CD4-positive, CD25-positive, alpha-beta regulatory T cell (primary cell): Measurements from ENCODE around the gene EMC9. TPM values are rescaled to one million over a fixed set of nuclear protein-coding genes. Genes with fewer than 3 reads are reported as not detected.

Experiments used
- ATAC-seq, 2 donors: fragments of 150-1000 bp; cut with Tn5 transposase; one replicate each; pipeline ENCODE4 v1.10.0; 2021; ENCODE audit warnings: low read depth in 2 of 2, moderate number of reproducible peaks in 2 of 2, moderate library complexity in 1 of 2
- DNase-seq, 3 donors: peaks; one replicate each; pipeline versions ENCODE4 v3.0.0 to v3.0.0-alpha.2; 2012 to 2022; ENCODE audit warnings: mixed read lengths in 1 of 3
- H3K27ac ChIP-seq: one replicate; pipeline ENCODE4 v1.7.0; 2013; ENCODE audit warnings: mild to moderate bottlenecking, low read length; ENCODE audit not compliant: insufficient read depth, poor library complexity, severe bottlenecking
- H3K27me3 ChIP-seq: one replicate; pipeline ENCODE4 v1.7.0; 2013; ENCODE audit warnings: low read length; ENCODE audit not compliant: control insufficient read depth, insufficient read depth
- H3K36me3 ChIP-seq: one replicate; pipeline ENCODE4 v1.7.0; 2013; ENCODE audit warnings: mild to moderate bottlenecking, low read length, moderate library complexity; ENCODE audit not compliant: control insufficient read depth, insufficient read depth
- H3K4me1 ChIP-seq: 2 replicates; pipeline ENCODE4 v1.7.0; 2013; ENCODE audit warnings: mild to moderate bottlenecking, low read length; ENCODE audit not compliant: insufficient read depth, control insufficient read depth, poor library complexity, severe bottlenecking
- H3K4me3 ChIP-seq: one replicate; pipeline ENCODE4 v1.7.0; 2013; ENCODE audit warnings: low read depth, mild to moderate bottlenecking, low read length, moderate library complexity
- H3K9me3 ChIP-seq, 2 experiments: 1 replicate in 1 of 2; 2 replicates in 1 of 2; pipeline ENCODE4 v1.7.0; 2013; ENCODE audit warnings: low read length in 2 of 2, mild to moderate bottlenecking in 1 of 2, moderate library complexity in 1 of 2; ENCODE audit not compliant: control insufficient read depth in 2 of 2
- H3K27ac Mint-ChIP-seq, 3 donors: one replicate each; pipeline ENCODE4 v1.8.0; 2020 to 2022; ENCODE audit warnings: mild to moderate bottlenecking in 3 of 3, mixed read lengths in 3 of 3, moderate library complexity in 2 of 3
- H3K27me3 Mint-ChIP-seq: one replicate; pipeline ENCODE4 v1.8.0; 2022; ENCODE audit warnings: mild to moderate bottlenecking, mixed read lengths
- H3K36me3 Mint-ChIP-seq: one replicate; pipeline ENCODE4 v1.8.0; 2020; ENCODE audit warnings: mixed read lengths
- H3K4me1 Mint-ChIP-seq, 4 donors: one replicate each; pipeline ENCODE4 v1.8.0; 2020 to 2022; ENCODE audit warnings: mixed read lengths in 4 of 4, mild to moderate bottlenecking in 1 of 4
- H3K4me3 Mint-ChIP-seq, 4 donors: one replicate each; pipeline ENCODE4 v1.8.0; 2020 to 2022; ENCODE audit warnings: mild to moderate bottlenecking in 4 of 4, mixed read lengths in 4 of 4, moderate library complexity in 3 of 4
- H3K9me3 Mint-ChIP-seq, 7 donors: one replicate each; pipeline ENCODE4 v1.8.0; 2020 to 2022; ENCODE audit warnings: mixed read lengths in 7 of 7, mild to moderate bottlenecking in 3 of 7, moderate library complexity in 2 of 7
- polyA plus RNA-seq, 4 donors: library from polyadenylated mRNA; unstranded; fragments of 300-500 nt; fragmentation: Illumina TruSeq; gene quantifications; one replicate each; pipeline ENCODE4 v1.2.3, GENCODE V29; 2021
- total RNA-seq: library from RNA; stranded (reverse); gene quantifications from one replicate; pipeline ENCODE4 v1.2.3, GENCODE V29; 2022

EMC9 gene
- total and polyA plus RNA-seq, 5 donors from 2014 or later, result 10.7 to 22.5 (median 11.7) TPM

- peak overlapping the region; percentile 96 for H3K4me3 ChIP-seq
- no peaks in the 10 kb centered on the region for H3K27me3 ChIP-seq
- ATAC-seq (no peak), DNase-seq (peak in 1 of 3 donors; percentile 43)
- peak overlapping the region; percentile 92 for H3K27ac ChIP-seq
- Mint-ChIP-seq H3K4me3 (peak overlapping the region; percentile 98 to 100 (median 100)), H3K36me3 (peaks cover 12% of the 10 kb centered on the region), H3K27ac (peak overlapping the region; percentile 92 to 98 (median 97)), H3K4me1 (peaks cover 0 to 77% (median 45%) of the 10 kb centered on the region in 4 donors), H3K9me3 (no peaks in the 10 kb centered on the region), H3K27me3 (no peaks in the 10 kb centered on the region)
- H3K36me3 ChIP-seq, result peaks cover 31% of the 10 kb centered on the region
- H3K4me1 ChIP-seq, result peaks cover 55% of the 10 kb centered on the region
- no peaks in the 10 kb centered on the region for H3K9me3 ChIP-seq
These were observed 4.5 kb upstream of the EMC9 start for GRCh38 chr14:24145690-24146452.

GRCh38 chr14:24145219-24145618 lies 3.8 kb upstream of the EMC9 start:
- Mint-ChIP-seq H3K27me3 (no peaks in the 10 kb centered on the region), H3K36me3 (peaks cover 8% of the 10 kb centered on the region), H3K4me3 (peak overlapping the region; percentile 98 to 100 (median 100)), H3K4me1 (peaks cover 0 to 76% (median 40%) of the 10 kb centered on the region in 4 donors), H3K9me3 (no peaks in the 10 kb centered on the region), H3K27ac (peak overlapping the region; percentile 55 to 98 (median 90))
- H3K27ac ChIP-seq, result peak overlapping the region; percentile 92
- peaks cover 24% of the 10 kb centered on the region for H3K36me3 ChIP-seq
- no peak for DNase-seq
- H3K4me1 ChIP-seq, result peaks cover 59% of the 10 kb centered on the region
- ATAC-seq, result no peak
- no peaks in the 10 kb centered on the region for H3K27me3 ChIP-seq
- H3K4me3 ChIP-seq, result peak overlapping the region; percentile 96
- no peaks in the 10 kb centered on the region for H3K9me3 ChIP-seq

GRCh38 chr14:24144451-24144850 lies 3.1 kb upstream of the EMC9 start:
- H3K27ac Mint-ChIP-seq, result peak overlapping the region in 2 of 3 donors; percentile 50 to 79
- no peaks in the 10 kb centered on the region for H3K27me3 Mint-ChIP-seq
- no peak overlapping the region for H3K27ac ChIP-seq
- peak overlapping the region; percentile 13 for H3K4me3 ChIP-seq
- peaks cover 8% of the 10 kb centered on the region for H3K36me3 Mint-ChIP-seq
- ATAC-seq, result no peak
- H3K4me3 Mint-ChIP-seq, result peak overlapping the region; percentile 57 to 77 (median 66)
- H3K4me1 ChIP-seq, result peaks cover 59% of the 10 kb centered on the region
- no peaks in the 10 kb centered on the region for H3K9me3 Mint-ChIP-seq
- H3K4me1 Mint-ChIP-seq, result peaks cover 6 to 76% (median 42%) of the 10 kb centered on the region in 4 donors
- peaks cover 17% of the 10 kb centered on the region for H3K36me3 ChIP-seq
- H3K27me3 ChIP-seq, result no peaks in the 10 kb centered on the region
- no peaks in the 10 kb centered on the region for H3K9me3 ChIP-seq
- no peak for DNase-seq

DNA sequence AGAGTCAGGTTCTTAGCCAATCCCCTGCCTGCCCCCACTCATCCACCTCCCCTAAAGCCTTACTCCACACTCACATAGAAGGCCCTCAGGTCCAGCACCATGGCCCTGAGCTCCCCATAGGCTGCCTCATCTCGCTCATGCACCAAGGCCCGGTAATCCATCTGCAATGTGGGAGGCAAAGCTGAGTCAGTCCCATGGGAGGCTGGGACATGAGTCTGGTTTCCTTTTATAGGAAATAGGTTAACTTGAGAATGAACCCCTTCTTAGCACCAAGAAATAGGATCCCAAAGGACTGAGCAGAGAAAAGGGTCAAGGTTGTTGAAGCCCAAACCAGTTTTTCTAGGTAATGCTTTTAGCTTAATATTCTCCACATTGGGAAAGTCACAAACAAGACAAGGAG lies 2.1 kb upstream of the EMC9 start:
- Mint-ChIP-seq H3K27me3 (no peaks in the 10 kb centered on the region), H3K9me3 (no peaks in the 10 kb centered on the region), H3K4me1 (peaks cover 6 to 76% (median 44%) of the 10 kb centered on the region in 4 donors), H3K36me3 (peaks cover 16% of the 10 kb centered on the region), H3K4me3 (peak overlapping the region; percentile 43 to 74 (median 58)), H3K27ac (peak overlapping the region in 1 of 3 donors; percentile 14)
- no peak for ATAC-seq
- Histone ChIP-seq H3K4me1 (peaks cover 56% of the 10 kb centered on the region), H3K36me3 (peaks cover 18% of the 10 kb centered on the region), H3K27me3 (no peaks in the 10 kb centered on the region), H3K9me3 (no peaks in the 10 kb centered on the region), H3K4me3 (no peak overlapping the region), H3K27ac (no peak overlapping the region)
- DNase-seq, result no peak

DNA sequence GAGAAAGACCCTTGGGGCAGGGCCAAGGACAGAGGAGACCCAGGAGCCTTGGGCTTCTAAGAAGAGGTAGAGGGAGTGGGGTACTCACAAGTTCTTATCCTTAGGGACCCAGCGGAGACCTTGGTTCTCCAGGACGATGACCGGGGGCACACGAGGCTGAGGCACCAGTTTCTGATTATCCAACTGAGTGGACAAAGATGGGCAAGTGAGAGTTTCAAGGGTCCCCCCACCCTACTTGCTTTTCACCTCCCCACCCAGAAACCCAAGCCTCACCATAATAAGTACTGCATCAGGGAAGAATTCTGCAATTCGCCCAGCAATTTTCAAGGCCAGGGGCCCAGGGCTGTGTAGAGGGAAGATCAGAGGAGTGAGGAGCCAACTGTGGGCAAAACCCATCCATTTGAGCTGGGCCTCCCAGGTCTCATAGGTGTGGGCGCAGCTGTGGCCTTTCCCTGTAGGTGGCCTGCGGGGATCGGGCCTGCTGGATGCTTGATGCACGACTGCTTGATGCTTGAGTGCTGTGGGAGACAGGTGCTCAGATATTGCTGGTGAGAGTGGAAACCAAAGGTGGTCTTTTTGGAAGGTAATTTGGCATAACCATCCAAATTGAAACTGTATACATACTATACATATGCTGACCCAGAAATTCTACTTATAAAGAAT lies 2.0 kb downstream of the EMC9 start:
- H3K4me3 Mint-ChIP-seq, result peak overlapping the region; percentile 68 to 94 (median 86)
- peaks cover 28% of the 10 kb centered on the region for H3K36me3 ChIP-seq
- H3K27me3 Mint-ChIP-seq, result no peaks in the 10 kb centered on the region
- H3K27ac Mint-ChIP-seq, result peak overlapping the region in 2 of 3 donors; percentile 61 to 75
- peak overlapping the region; percentile 55 for H3K4me3 ChIP-seq
- H3K9me3 ChIP-seq, result no peaks in the 10 kb centered on the region
- DNase-seq (peak in 1 of 3 donors; percentile 40), ATAC-seq (no peak)
- peaks cover 25% of the 10 kb centered on the region for H3K36me3 Mint-ChIP-seq
- H3K4me1 ChIP-seq, result peaks cover 56% of the 10 kb centered on the region
- H3K27me3 ChIP-seq, result no peaks in the 10 kb centered on the region
- peaks cover 10 to 74% (median 41%) of the 10 kb centered on the region in 4 donors for H3K4me1 Mint-ChIP-seq
- H3K27ac ChIP-seq, result no peak overlapping the region
- peaks cover 0 to 1% (median 0%) of the 10 kb centered on the region in 7 donors for H3K9me3 Mint-ChIP-seq

DNA sequence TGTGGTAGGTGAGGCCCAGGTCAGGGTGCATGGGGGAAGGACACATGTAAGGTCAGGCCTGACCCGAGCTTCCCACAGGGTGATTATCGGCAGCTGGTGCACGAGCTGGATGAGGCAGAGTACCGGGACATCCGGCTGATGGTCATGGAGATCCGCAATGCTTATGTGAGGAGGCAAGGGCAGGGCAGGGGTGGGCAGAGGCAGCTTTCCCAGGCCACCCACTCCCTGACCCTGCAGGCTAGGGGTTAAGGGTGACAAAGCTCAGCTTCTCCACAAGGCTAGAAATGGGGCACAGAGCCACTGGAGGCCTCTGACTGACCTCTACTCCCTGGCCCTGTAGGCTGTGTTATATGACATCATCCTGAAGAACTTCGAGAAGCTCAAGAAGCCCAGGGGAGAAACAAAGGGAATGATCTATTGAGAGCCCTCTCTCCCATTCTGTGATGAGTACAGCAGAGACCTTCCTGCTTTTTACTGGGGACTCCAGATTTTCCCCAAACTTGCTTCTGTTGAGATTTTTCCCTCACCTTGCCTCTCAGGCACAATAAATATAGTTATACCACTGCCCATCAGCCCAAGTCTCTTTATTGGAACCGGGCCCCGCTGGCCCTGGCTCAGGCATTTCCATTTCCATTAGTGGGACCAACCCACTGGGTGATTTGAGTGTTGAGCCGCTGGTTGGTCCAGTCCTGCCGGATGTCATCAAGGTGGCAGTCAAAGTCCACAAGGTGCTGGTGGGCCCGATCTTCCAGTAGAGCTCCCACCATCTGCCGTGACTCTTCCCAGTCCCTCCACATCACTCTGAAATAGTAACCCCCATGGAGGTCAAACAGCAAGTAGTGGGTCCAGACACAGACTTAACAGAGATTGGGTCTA lies 2.8 kb downstream of the EMC9 start:
- Mint-ChIP-seq H3K36me3 (peaks cover 22% of the 10 kb centered on the region), H3K27me3 (no peaks in the 10 kb centered on the region), H3K4me1 (peaks cover 10 to 73% (median 37%) of the 10 kb centered on the region in 4 donors), H3K4me3 (peak overlapping the region; percentile 81 to 94 (median 92)), H3K9me3 (peaks cover 0 to 1% (median 0%) of the 10 kb centered on the region in 7 donors), H3K27ac (peak overlapping the region in 2 of 3 donors; percentile 61 to 85)
- ATAC-seq, result no peak
- no peak for DNase-seq
- H3K36me3 ChIP-seq, result peaks cover 22% of the 10 kb centered on the region
- H3K4me1 ChIP-seq, result peaks cover 56% of the 10 kb centered on the region
- H3K27ac ChIP-seq, result no peak overlapping the region
- H3K4me3 ChIP-seq, result no peak overlapping the region
- H3K9me3 ChIP-seq, result no peaks in the 10 kb centered on the region
- H3K27me3 ChIP-seq, result no peaks in the 10 kb centered on the region
